GM12878 (cell line): ENCODE measurements around the gene ELF2.

ENCODE experiments used
- ASH2L ChIP-seq: fragments of 300-600, 200-600 bp; sonication (generic); IDR thresholded peaks from 2 replicates; pipeline ENCODE4 v1.6.1; 2017; ENCODE audit warnings: low read depth, mild to moderate bottlenecking, borderline replicate concordance
- CREB1 ChIP-seq: IDR thresholded peaks from 2 replicates; pipeline ENCODE4 v1.6.1; 2012; ENCODE audit warnings: low read depth, mild to moderate bottlenecking, inconsistent platforms
- DPF2 ChIP-seq: fragments of 450-650 bp; IDR thresholded peaks from 2 replicates; pipeline ENCODE4 v1.6.1; 2017; ENCODE audit warnings: mild to moderate bottlenecking
- EZH2 ChIP-seq: IDR thresholded peaks from 2 replicates; pipeline ENCODE4 v1.6.1; 2012; ENCODE audit warnings: low read depth, mild to moderate bottlenecking, control low read depth, inconsistent platforms, low read length, borderline replicate concordance; ENCODE audit not compliant: control insufficient read depth
- FOXM1 ChIP-seq: IDR thresholded peaks from 2 replicates; pipeline ENCODE4 v1.6.1; 2012; ENCODE audit warnings: low read depth, mild to moderate bottlenecking, inconsistent platforms, low read length, moderate library complexity
- MXI1 ChIP-seq: fragments of 150-350 bp; IDR thresholded peaks from 2 replicates; pipeline ENCODE4 v1.6.1; 2011; ENCODE audit warnings: low read depth, mild to moderate bottlenecking, inconsistent platforms, low read length, improper control_type of control experiment
- NBN ChIP-seq: fragments of 450-650 bp; IDR thresholded peaks from 2 replicates; pipeline ENCODE4 v1.6.1; 2016
- RB1 ChIP-seq: fragments of 450-650 bp; formaldehyde crosslinking; IDR thresholded peaks from 2 replicates; pipeline ENCODE4 v1.6.1; 2017; ENCODE audit warnings: mild to moderate bottlenecking, borderline replicate concordance
- SRF ChIP-seq, 2 experiments: IDR thresholded peaks; 2 replicates each; pipeline ENCODE4 v1.6.1; 2011; ENCODE audit warnings: low read depth in 2 of 2, low read length in 2 of 2, mild to moderate bottlenecking in 1 of 2, moderate library complexity in 1 of 2
- YBX1 ChIP-seq: fragments of 450-650 bp; IDR thresholded peaks from 2 replicates; pipeline ENCODE4 v1.6.1; 2016; ENCODE audit warnings: antibody characterized with exemption
- TF ChIP-seq, protein P1 (sequence below): fragments of 450-650 bp; formaldehyde crosslinking; IDR thresholded peaks from 2 replicates; pipeline ENCODE4 v1.5.0; 2022; ENCODE audit warnings: mild to moderate bottlenecking, missing genetic modification characterization
- TF ChIP-seq, protein P2 (sequence below): IDR thresholded peaks from 2 replicates; pipeline ENCODE4 v1.6.1; 2012; ENCODE audit warnings: low read depth, low read length, improper control_type of control experiment
- TF ChIP-seq, protein P3 (sequence below), 3 experiments: IDR thresholded peaks in 2 of 3; conservative IDR thresholded peaks in 1 of 3; 2 replicates each; pipeline ENCODE4 v1.5.1; 2011; ENCODE audit warnings: low read depth in 3 of 3, low read length in 3 of 3, mild to moderate bottlenecking in 3 of 3, control low read depth in 2 of 3, moderate library complexity in 2 of 3, inconsistent platforms in 1 of 3, mixed read lengths in 1 of 3; ENCODE audit not compliant: control insufficient read depth in 2 of 3, insufficient read depth in 1 of 3; ENCODE audit errors: extremely low read depth in 1 of 3

DNA sequence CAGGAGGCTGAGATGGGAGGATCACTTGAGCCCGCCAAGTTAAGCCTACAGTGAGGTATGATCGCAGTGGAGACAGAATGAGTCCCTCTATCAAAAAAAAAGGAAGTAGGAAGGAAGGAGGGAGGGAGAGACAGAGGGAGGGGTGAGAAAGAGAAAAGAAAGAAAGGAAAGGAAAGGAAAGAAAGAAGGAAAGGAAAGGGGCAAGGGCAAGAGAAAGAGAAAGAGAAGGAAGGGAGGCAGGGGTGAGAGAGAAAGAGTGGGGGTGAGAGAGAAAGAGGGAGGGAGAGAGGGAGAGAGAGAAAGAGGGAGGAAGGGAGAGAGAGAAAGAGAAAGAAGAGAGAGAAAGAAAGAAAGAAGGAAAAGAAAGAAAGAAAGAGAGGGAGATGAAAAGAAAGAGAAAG is 13.2 kb downstream of the ELF2 start:
- TF ChIP-seq CREB1 = no peak
- TF ChIP-seq, protein P1, sequence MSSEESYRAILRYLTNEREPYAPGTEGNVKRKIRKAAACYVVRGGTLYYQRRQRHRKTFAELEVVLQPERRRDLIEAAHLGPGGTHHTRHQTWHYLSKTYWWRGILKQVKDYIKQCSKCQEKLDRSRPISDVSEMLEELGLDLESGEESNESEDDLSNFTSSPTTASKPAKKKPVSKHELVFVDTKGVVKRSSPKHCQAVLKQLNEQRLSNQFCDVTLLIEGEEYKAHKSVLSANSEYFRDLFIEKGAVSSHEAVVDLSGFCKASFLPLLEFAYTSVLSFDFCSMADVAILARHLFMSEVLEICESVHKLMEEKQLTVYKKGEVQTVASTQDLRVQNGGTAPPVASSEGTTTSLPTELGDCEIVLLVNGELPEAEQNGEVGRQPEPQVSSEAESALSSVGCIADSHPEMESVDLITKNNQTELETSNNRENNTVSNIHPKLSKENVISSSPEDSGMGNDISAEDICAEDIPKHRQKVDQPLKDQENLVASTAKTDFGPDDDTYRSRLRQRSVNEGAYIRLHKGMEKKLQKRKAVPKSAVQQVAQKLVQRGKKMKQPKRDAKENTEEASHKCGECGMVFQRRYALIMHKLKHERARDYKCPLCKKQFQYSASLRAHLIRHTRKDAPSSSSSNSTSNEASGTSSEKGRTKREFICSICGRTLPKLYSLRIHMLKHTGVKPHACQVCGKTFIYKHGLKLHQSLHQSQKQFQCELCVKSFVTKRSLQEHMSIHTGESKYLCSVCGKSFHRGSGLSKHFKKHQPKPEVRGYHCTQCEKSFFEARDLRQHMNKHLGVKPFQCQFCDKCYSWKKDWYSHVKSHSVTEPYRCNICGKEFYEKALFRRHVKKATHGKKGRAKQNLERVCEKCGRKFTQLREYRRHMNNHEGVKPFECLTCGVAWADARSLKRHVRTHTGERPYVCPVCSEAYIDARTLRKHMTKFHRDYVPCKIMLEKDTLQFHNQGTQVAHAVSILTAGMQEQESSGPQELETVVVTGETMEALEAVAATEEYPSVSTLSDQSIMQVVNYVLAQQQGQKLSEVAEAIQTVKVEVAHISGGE = no peak
- no peak for TF ChIP-seq DPF2
- TF ChIP-seq SRF (IDR thresholded peaks at IDR 0.05; ENCODE audit: low read depth in 2 of 2, low read length in 2 of 2) = no peak
- TF ChIP-seq NBN = no peak
- TF ChIP-seq, protein P2, sequence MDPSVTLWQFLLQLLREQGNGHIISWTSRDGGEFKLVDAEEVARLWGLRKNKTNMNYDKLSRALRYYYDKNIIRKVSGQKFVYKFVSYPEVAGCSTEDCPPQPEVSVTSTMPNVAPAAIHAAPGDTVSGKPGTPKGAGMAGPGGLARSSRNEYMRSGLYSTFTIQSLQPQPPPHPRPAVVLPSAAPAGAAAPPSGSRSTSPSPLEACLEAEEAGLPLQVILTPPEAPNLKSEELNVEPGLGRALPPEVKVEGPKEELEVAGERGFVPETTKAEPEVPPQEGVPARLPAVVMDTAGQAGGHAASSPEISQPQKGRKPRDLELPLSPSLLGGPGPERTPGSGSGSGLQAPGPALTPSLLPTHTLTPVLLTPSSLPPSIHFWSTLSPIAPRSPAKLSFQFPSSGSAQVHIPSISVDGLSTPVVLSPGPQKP = no peak
- TF ChIP-seq, protein P3, sequence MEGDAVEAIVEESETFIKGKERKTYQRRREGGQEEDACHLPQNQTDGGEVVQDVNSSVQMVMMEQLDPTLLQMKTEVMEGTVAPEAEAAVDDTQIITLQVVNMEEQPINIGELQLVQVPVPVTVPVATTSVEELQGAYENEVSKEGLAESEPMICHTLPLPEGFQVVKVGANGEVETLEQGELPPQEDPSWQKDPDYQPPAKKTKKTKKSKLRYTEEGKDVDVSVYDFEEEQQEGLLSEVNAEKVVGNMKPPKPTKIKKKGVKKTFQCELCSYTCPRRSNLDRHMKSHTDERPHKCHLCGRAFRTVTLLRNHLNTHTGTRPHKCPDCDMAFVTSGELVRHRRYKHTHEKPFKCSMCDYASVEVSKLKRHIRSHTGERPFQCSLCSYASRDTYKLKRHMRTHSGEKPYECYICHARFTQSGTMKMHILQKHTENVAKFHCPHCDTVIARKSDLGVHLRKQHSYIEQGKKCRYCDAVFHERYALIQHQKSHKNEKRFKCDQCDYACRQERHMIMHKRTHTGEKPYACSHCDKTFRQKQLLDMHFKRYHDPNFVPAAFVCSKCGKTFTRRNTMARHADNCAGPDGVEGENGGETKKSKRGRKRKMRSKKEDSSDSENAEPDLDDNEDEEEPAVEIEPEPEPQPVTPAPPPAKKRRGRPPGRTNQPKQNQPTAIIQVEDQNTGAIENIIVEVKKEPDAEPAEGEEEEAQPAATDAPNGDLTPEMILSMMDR (IDR thresholded peaks at IDR 0.05 in 2 of 3, conservative IDR thresholded peaks at IDR 0.05 in 1 of 3; ENCODE audit: control insufficient read depth in 2 of 3, extremely low read depth in 1 of 3, insufficient read depth in 1 of 3, low read depth in 3 of 3, low read length in 3 of 3) = no peak
- no peak for TF ChIP-seq FOXM1
- no peak for TF ChIP-seq ASH2L
- TF ChIP-seq YBX1 = no peak
- TF ChIP-seq EZH2 = no peak
- TF ChIP-seq MXI1 = no peak
- no peak for TF ChIP-seq RB1
